ENCODE results near the gene CASP2. TPM values are rescaled to one million over a fixed set of nuclear protein-coding genes. Genes with fewer than 3 reads are reported as not detected.

Gene CASP2
- polyA plus RNA-seq, 3 donors: 7.9 to 30.2 (median 12.2) TPM

DNA sequence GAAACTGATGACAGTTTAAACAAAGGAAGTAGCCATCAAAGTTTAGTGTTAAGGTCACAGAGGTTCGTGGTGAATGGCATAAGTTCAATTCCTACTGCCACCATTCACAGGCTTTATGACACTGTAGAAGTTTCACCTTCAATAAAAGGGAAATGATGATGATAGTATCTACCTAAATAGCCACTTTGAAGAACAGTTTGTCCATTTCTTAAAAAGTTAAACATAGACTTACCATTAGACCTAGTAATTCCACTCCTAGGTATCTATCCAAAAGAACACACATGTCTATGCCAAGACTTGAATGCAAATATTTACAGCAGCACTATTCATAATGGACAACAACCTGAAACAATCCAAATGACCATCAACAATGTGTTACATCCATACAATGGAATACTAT lies 43.8 kb upstream of the CASP2 start:
- H3K27me3 ChIP-seq (ENCODE audit: control insufficient read depth in 2 of 2, insufficient read depth in 2 of 2, low read length in 2 of 2): no peaks in the 10 kb centered on the region
- intact Hi-C loops (cut with micrococcal nuclease): loop anchor here in 1 of 2 donors (5.0 to 10.0 kb wide), 3 partner anchors 43 to 170 kb away; partner anchors contain the start of genes CASP2 and ZYX
- H3K4me2 ChIP-seq (replicated peaks; ENCODE audit: extremely low read depth, low read length, poor library complexity, severe bottlenecking): no peak overlapping the region
- peaks cover 70 to 95% of the 10 kb centered on the region in 2 donors for H3K4me1 ChIP-seq (ENCODE audit: control insufficient read depth in 1 of 2, insufficient read depth in 2 of 2, low read length in 2 of 2)
- H3K27ac ChIP-seq (ENCODE audit: low read depth in 1 of 2, low read length in 2 of 2): peak overlapping the region in 1 of 2 donors; percentile 87
- Mint-ChIP-seq H3K4me3 (no peak overlapping the region), H3K9me3 (peaks cover 0 to 4% (median 0%) of the 10 kb centered on the region in 7 donors), H3K27me3 (ENCODE audit: low read depth in 3 of 3) (peaks cover 0 to 1% (median 0%) of the 10 kb centered on the region in 3 donors), H3K4me1 (peaks cover 77% of the 10 kb centered on the region), H3K36me3 (no peaks in the 10 kb centered on the region), H3K27ac (peak overlapping the region in 6 of 7 donors; percentile 51 to 88 (median 78))
- H3K9ac ChIP-seq (ENCODE audit: insufficient read depth, low read length, poor library complexity, severe bottlenecking): no peak overlapping the region
- peak overlapping the region in 1 of 3 experiments; percentile 52 for H3K4me3 ChIP-seq (replicated peaks in 1 of 3; ENCODE audit: low read depth in 2 of 3, low read length in 3 of 3)
- DNase-seq: no peak
- WGBS (ENCODE audit: insufficient coverage): no CpG with 5 or more reads among the region's 1 CpG
- H3K9me3 ChIP-seq (replicated peaks in 1 of 2; ENCODE audit: control insufficient read depth in 1 of 2, insufficient read depth in 1 of 2, low read length in 2 of 2): no peaks in the 10 kb centered on the region
- H4K20me1 ChIP-seq (ENCODE audit: insufficient read depth, low read length): no peaks in the 10 kb centered on the region
- H3K36me3 ChIP-seq (replicated peaks in 1 of 2; ENCODE audit: control insufficient read depth in 1 of 2, insufficient read depth in 2 of 2, low read length in 2 of 2): no peaks in the 10 kb centered on the region
- H3K79me2 ChIP-seq (ENCODE audit: insufficient read depth, low read length): no peaks in the 10 kb centered on the region
- H2AFZ ChIP-seq (ENCODE audit: insufficient read depth, low read depth, low read length, poor library complexity, severe bottlenecking): no peak overlapping the region
- TF ChIP-seq, protein P1, sequence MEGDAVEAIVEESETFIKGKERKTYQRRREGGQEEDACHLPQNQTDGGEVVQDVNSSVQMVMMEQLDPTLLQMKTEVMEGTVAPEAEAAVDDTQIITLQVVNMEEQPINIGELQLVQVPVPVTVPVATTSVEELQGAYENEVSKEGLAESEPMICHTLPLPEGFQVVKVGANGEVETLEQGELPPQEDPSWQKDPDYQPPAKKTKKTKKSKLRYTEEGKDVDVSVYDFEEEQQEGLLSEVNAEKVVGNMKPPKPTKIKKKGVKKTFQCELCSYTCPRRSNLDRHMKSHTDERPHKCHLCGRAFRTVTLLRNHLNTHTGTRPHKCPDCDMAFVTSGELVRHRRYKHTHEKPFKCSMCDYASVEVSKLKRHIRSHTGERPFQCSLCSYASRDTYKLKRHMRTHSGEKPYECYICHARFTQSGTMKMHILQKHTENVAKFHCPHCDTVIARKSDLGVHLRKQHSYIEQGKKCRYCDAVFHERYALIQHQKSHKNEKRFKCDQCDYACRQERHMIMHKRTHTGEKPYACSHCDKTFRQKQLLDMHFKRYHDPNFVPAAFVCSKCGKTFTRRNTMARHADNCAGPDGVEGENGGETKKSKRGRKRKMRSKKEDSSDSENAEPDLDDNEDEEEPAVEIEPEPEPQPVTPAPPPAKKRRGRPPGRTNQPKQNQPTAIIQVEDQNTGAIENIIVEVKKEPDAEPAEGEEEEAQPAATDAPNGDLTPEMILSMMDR (IDR thresholded peaks at IDR 0.05): no peak

DNA sequence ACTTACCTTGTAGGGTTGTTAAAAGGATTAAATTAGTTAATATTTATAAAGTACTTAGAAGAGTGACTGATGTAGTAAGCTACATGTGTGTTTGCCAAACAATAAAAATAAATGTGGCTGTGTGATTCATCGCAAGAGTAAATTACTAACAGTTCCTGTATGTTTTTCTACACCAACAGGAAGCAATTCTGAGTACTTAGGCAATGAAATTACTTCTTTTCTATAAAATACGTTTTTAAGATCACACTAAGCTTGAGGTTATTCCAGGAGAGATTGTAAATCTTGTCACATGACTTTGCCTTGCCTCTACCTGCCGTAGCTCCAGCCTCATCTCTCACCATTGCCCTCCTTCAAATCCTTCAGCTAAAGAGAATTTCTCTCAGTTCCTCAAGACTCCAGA lies 43.0 kb upstream of the CASP2 start:
- intact Hi-C loops (cut with micrococcal nuclease): loop anchor here (5.0 to 10.0 kb wide), 2 partner anchors 57 to 170 kb away; no protein-coding TSS in a partner anchor
- WGBS (ENCODE audit: insufficient coverage): 63% methylated on average over 1 of the region's 3 CpGs
- H4K20me1 ChIP-seq (ENCODE audit: insufficient read depth, low read length): no peaks in the 10 kb centered on the region
- H3K9me3 Mint-ChIP-seq: peaks cover 0 to 4% (median 0%) of the 10 kb centered on the region in 7 donors
- no peaks in the 10 kb centered on the region for H3K36me3 ChIP-seq (replicated peaks in 1 of 2; ENCODE audit: control insufficient read depth in 1 of 2, insufficient read depth in 2 of 2, low read length in 2 of 2)
- no peaks in the 10 kb centered on the region for H3K27me3 ChIP-seq (ENCODE audit: control insufficient read depth in 2 of 2, insufficient read depth in 2 of 2, low read length in 2 of 2)
- H3K9me3 ChIP-seq (replicated peaks in 1 of 2; ENCODE audit: control insufficient read depth in 1 of 2, insufficient read depth in 1 of 2, low read length in 2 of 2): no peaks in the 10 kb centered on the region
- peak overlapping the region; percentile 74 to 95 (median 88) for H3K27ac Mint-ChIP-seq
- peaks cover 0 to 1% (median 0%) of the 10 kb centered on the region in 3 donors for H3K27me3 Mint-ChIP-seq (ENCODE audit: low read depth in 3 of 3)
- peak overlapping the region; percentile 25 to 65 for H3K4me3 Mint-ChIP-seq
- peak overlapping the region in 1 of 3 experiments; percentile 52 for H3K4me3 ChIP-seq (replicated peaks in 1 of 3; ENCODE audit: low read depth in 2 of 3, low read length in 3 of 3)
- peaks cover 70 to 94% of the 10 kb centered on the region in 2 donors for H3K4me1 ChIP-seq (ENCODE audit: control insufficient read depth in 1 of 2, insufficient read depth in 2 of 2, low read length in 2 of 2)
- no peaks in the 10 kb centered on the region for H3K79me2 ChIP-seq (ENCODE audit: insufficient read depth, low read length)
- no peak overlapping the region for H2AFZ ChIP-seq (ENCODE audit: insufficient read depth, low read depth, low read length, poor library complexity, severe bottlenecking)
- DNase-seq: peak; percentile 53 to 82 (median 70)
- H3K36me3 Mint-ChIP-seq: no peaks in the 10 kb centered on the region
- H3K4me1 Mint-ChIP-seq: peaks cover 78% of the 10 kb centered on the region
- H3K27ac ChIP-seq (ENCODE audit: low read depth in 1 of 2, low read length in 2 of 2): peak overlapping the region; percentile 34 to 87
- TF ChIP-seq, protein P1 (IDR thresholded peaks at IDR 0.05): no peak
- no peak overlapping the region for H3K9ac ChIP-seq (ENCODE audit: insufficient read depth, low read length, poor library complexity, severe bottlenecking)
- peak overlapping the region; percentile 57 for H3K4me2 ChIP-seq (replicated peaks; ENCODE audit: extremely low read depth, low read length, poor library complexity, severe bottlenecking)

Measured in CD14-positive monocyte (primary cell).